OCI-LY7 (cell line): ENCODE data around the gene KIAA1217.

Experiments
- CTCF ChIP-seq: fragments of 200-600 bp; sonication (generic); conservative IDR thresholded peaks from 2 replicates; pipeline ENCODE4 v1.5.1; 2014; ENCODE audit warnings: mild to moderate bottlenecking, antibody characterized with exemption, low read length, moderate library complexity, mixed read lengths
- EZH2phosphoT487 ChIP-seq: fragments of 200-600 bp; sonication (generic); IDR thresholded peaks from 2 replicates; pipeline ENCODE4 v1.6.1; 2018; ENCODE audit warnings: low read depth, borderline replicate concordance, mild to moderate bottlenecking, mixed run types, antibody characterized with exemption, low read length, moderate library complexity, mixed read lengths

GRCh38 chr10:24448351-24448999, 239.5 kb downstream of the KIAA1217 start:
- TF ChIP-seq CTCF (no peak), EZH2phosphoT487 (no peak)
